SK-N-SH treated with all-trans-retinoic acid at 6 μM for 48 hours (cell line): ENCODE data around the gene SGK1.

ENCODE experiments used
- ARNTL ChIP-seq: fragments of 450-650 bp; formaldehyde crosslinking; IDR thresholded peaks from 2 replicates; pipeline ENCODE4 v1.5.0; 2020; ENCODE audit warnings: low read depth, mild to moderate bottlenecking, moderate library complexity, borderline replicate concordance
- CSDC2 ChIP-seq: fragments of 250-450 bp; sonication (Bioruptor Pico); IDR thresholded peaks from 2 replicates; pipeline ENCODE4 v1.5.0; 2020; ENCODE audit warnings: mild to moderate bottlenecking, moderate library complexity
- GLIS3 ChIP-seq: fragments of 250-450 bp; sonication (Bioruptor Pico); IDR thresholded peaks from 2 replicates; pipeline ENCODE4 v1.5.0; 2020; ENCODE audit warnings: mild to moderate bottlenecking, moderate library complexity
- ISL1 ChIP-seq: fragments of 250-450 bp; sonication (Bioruptor Pico); IDR thresholded peaks from 2 replicates; pipeline ENCODE4 v2.1.2; 2022; ENCODE audit warnings: mild to moderate bottlenecking, moderate library complexity
- OSR1 ChIP-seq: fragments of 250-450 bp; sonication (Bioruptor Pico); IDR thresholded peaks from 2 replicates; pipeline ENCODE4 v1.8.0; 2022; ENCODE audit warnings: moderate library complexity, mild to moderate bottlenecking, inconsistent platforms
- PATZ1 ChIP-seq: fragments of 250-450 bp; sonication (Bioruptor Pico); IDR thresholded peaks from 2 replicates; pipeline ENCODE4 v1.8.0; 2020; ENCODE audit warnings: mild to moderate bottlenecking, moderate library complexity, borderline replicate concordance
- PPARA ChIP-seq: fragments of 250-450 bp; sonication (Bioruptor Pico); IDR thresholded peaks from 2 replicates; pipeline ENCODE4 v1.5.0; 2020; ENCODE audit warnings: mild to moderate bottlenecking, borderline replicate concordance
- RARB ChIP-seq: fragments of 250-450 bp; sonication (Bioruptor Pico); IDR thresholded peaks from 2 replicates; pipeline ENCODE4 v1.8.0; 2021; ENCODE audit warnings: mild to moderate bottlenecking, moderate library complexity
- TCF4 ChIP-seq: fragments of 250-450 bp; sonication (Bioruptor Pico); IDR thresholded peaks from 2 replicates; pipeline ENCODE4 v1.8.0; 2021; ENCODE audit warnings: mild to moderate bottlenecking, moderate library complexity, borderline replicate concordance
- ZFP3 ChIP-seq: fragments of 250-450 bp; sonication (Bioruptor Pico); IDR thresholded peaks from 2 replicates; pipeline ENCODE4 v1.5.0; 2020; ENCODE audit warnings: mild to moderate bottlenecking, moderate library complexity
- ZFP30 ChIP-seq: fragments of 450-650 bp; formaldehyde crosslinking; IDR thresholded peaks from 2 replicates; pipeline ENCODE4 v1.5.0; 2022; ENCODE audit warnings: mild to moderate bottlenecking, moderate library complexity
- ZNF565 ChIP-seq: fragments of 450-650 bp; formaldehyde crosslinking; conservative IDR thresholded peaks from 2 replicates; pipeline ENCODE4 v1.5.0; 2020; ENCODE audit warnings: low read depth, mild to moderate bottlenecking, moderate library complexity
- ZNF8 ChIP-seq: fragments of 450-650 bp; formaldehyde crosslinking; IDR thresholded peaks from 2 replicates; pipeline ENCODE4 v1.5.0; 2020; ENCODE audit warnings: mild to moderate bottlenecking, moderate library complexity
- TF ChIP-seq, protein P1 (sequence below): fragments of 250-450 bp; sonication (Bioruptor Pico); IDR thresholded peaks from 2 replicates; pipeline ENCODE4 v1.5.1; 2020; ENCODE audit warnings: low read depth, mild to moderate bottlenecking, moderate library complexity

DNA sequence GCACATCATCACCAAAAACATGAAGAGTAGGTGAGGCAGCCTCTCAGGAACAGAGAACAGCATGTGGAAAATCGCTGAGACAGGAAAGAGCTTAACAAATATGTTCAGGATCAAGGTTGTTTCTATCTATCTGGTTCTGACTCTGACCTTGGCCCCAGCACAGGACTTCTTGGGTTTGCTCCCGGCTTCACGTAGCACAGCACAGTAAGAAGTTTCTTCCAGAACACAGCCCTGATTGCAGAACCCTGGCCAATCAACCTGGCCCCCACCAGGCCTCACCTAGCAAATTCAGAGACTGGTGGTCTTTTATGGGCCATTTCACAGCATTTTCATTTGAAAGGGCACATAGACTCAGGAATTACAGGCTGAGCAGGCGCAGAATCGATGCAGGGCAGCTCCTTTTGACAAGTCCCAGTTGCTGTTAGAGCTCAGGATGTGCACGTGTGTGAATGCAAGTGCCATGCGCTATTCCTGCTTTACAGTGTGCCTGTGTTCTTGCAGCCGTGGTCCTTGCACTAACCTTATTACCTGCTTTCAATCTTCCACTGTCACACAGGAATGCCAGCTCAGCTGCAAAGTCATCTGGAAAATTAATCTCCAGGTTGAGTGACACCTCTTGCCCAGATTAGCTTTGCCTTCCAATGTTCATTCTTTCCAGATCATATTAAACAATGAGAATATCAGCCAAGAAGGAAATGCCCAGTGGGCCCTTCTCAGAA is 165.0 kb downstream of the SGK1 start:
- no peak for TF ChIP-seq ARNTL (CRISPR knock-in tag)
- TF ChIP-seq ISL1 = no peak
- TF ChIP-seq GLIS3 (CRISPR knock-in tag) = no peak
- no peak for TF ChIP-seq TCF4
- TF ChIP-seq, protein P1, sequence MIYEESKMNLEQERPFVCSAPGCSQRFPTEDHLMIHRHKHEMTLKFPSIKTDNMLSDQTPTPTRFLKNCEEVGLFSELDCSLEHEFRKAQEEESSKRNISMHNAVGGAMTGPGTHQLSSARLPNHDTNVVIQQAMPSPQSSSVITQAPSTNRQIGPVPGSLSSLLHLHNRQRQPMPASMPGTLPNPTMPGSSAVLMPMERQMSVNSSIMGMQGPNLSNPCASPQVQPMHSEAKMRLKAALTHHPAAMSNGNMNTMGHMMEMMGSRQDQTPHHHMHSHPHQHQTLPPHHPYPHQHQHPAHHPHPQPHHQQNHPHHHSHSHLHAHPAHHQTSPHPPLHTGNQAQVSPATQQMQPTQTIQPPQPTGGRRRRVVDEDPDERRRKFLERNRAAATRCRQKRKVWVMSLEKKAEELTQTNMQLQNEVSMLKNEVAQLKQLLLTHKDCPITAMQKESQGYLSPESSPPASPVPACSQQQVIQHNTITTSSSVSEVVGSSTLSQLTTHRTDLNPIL = no peak
- TF ChIP-seq ZFP3 (CRISPR knock-in tag) = no peak
- TF ChIP-seq ZNF8 (CRISPR knock-in tag) = no peak
- TF ChIP-seq RARB (CRISPR knock-in tag) = no peak
- TF ChIP-seq PPARA (CRISPR knock-in tag) = no peak
- TF ChIP-seq ZFP30 (CRISPR knock-in tag) = no peak
- TF ChIP-seq ZNF565 (CRISPR knock-in tag) = no peak
- TF ChIP-seq CSDC2 (CRISPR knock-in tag) = no peak
- no peak for TF ChIP-seq OSR1 (CRISPR knock-in tag)
- TF ChIP-seq PATZ1 (CRISPR knock-in tag) = no peak
